Cardiac fibroblast (primary cell): ENCODE measurements around the gene ZBTB34.

Experiments
- DNase-seq, 2 donors: peaks; one replicate each; pipeline versions ENCODE4 v3.0.0 to v3.0.0-alpha.2; 2010; ENCODE audit warnings: low read depth in 2 of 2
- H3K4me3 ChIP-seq, 2 donors: replicated peaks in 1 of 2; 1 replicate in 1 of 2; 2 replicates in 1 of 2; pipeline ENCODE4 v1.5.1; 2011; ENCODE audit warnings: low read depth in 2 of 2, low read length in 2 of 2, mild to moderate bottlenecking in 2 of 2, moderate library complexity in 1 of 2
- TF ChIP-seq, protein P1 (sequence below): IDR thresholded peaks from one replicate; pipeline ENCODE4 v1.5.1; 2011; ENCODE audit warnings: low read depth, mild to moderate bottlenecking, low read length, inconsistent platforms

ZBTB34 gene

DNA sequence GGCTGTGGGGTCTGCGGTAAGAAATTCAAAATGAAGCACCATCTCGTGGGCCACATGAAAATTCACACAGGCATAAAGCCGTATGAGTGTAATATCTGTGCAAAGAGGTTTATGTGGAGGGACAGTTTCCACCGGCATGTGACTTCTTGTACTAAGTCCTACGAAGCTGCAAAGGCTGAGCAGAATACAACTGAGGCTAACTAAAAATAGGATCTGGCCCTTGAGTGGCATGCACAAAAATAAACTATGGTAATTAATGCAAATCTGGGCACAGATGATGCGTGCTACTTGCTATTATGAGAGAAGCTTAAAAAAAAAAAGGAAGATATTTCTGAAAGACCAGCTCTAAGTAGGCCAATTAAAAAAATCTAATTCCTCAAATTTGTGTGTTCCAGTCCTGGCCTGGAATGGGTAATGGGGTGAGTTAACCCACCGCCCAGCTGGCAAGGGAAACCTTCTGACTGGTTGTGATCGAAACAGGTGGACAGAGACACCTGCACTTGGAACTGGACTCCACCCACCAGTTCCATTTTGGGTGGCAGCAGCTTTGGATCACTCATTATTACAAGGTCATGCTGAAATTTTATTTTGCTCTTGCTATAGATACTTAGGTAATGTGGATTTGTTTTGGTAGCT, 26.6 kb upstream of the ZBTB34 start:
- no peak for DNase-seq
- H3K4me3 ChIP-seq, result no peak overlapping the region
- TF ChIP-seq, protein P1, sequence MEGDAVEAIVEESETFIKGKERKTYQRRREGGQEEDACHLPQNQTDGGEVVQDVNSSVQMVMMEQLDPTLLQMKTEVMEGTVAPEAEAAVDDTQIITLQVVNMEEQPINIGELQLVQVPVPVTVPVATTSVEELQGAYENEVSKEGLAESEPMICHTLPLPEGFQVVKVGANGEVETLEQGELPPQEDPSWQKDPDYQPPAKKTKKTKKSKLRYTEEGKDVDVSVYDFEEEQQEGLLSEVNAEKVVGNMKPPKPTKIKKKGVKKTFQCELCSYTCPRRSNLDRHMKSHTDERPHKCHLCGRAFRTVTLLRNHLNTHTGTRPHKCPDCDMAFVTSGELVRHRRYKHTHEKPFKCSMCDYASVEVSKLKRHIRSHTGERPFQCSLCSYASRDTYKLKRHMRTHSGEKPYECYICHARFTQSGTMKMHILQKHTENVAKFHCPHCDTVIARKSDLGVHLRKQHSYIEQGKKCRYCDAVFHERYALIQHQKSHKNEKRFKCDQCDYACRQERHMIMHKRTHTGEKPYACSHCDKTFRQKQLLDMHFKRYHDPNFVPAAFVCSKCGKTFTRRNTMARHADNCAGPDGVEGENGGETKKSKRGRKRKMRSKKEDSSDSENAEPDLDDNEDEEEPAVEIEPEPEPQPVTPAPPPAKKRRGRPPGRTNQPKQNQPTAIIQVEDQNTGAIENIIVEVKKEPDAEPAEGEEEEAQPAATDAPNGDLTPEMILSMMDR, result no peak

DNA sequence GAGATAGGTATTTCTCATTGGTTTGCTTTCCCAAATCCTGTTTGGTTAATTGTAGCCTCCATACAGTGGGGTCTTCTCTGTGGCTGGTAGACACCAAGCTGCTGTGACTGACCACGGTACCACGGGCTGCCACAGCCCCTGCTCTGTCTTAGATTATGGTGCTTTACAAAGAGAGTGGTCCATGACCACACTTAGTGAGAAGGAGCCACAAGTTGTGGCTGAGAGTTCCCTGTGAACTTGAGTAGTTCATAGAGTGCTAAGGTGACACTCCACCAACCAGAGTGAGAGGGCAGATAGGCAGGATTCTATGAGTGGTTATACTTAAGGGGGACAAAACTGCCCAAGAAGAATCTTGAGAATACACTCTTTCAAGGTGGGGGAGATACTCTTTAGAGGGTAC, 25.8 kb upstream of the ZBTB34 start:
- H3K4me3 ChIP-seq, result no peak overlapping the region
- DNase-seq, result no peak
- TF ChIP-seq, protein P1, result no peak

- DNase-seq, result peak in 1 of 2 donors; percentile 15
These were observed 24.2 kb upstream of the ZBTB34 start for GRCh38 chr9:126836216-126836615.

DNA sequence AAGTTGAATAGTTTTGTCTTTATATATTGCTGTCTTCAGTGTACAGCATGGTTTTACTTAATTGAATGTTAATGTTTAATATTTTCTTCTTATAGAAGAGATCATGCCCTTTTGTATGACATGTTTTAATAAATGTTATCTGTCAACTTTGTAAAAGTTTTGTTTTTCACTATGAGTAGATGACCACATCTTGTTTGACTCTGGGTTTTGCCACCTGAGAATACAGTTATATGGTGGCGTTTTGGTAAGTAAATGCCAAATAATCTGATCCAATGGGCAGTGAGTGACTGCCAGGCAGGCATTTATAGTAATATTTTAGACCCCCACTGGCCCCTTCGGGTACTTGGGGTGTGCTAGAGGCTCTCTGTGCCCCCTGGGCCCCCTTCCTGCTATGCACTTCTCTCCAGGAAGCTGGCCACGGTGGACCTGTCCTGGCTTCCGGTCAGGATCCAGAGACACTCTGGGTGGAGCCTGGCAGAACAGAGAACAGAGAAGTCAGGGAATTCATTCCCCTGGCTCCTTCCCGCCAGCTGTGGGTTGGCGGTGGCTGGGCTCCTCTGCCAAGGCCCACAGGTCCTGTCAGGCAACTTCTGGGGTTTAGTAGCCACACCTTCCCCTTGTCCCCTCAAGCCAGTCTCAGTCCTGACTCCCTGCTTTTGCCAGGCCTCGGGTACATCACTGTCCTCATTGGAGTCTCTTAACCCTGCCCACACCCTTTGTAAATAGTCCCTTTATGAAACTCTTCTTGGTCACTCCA, 22.2 kb upstream of the ZBTB34 start:
- no peak for DNase-seq
- no peak overlapping the region for H3K4me3 ChIP-seq
- TF ChIP-seq, protein P1, result no peak

More at GRCh38 chr9:126836216-126836615, 24.2 kb upstream of the ZBTB34 start:
- TF ChIP-seq, protein P1, result no peak
- H3K4me3 ChIP-seq, result no peak overlapping the region

DNA sequence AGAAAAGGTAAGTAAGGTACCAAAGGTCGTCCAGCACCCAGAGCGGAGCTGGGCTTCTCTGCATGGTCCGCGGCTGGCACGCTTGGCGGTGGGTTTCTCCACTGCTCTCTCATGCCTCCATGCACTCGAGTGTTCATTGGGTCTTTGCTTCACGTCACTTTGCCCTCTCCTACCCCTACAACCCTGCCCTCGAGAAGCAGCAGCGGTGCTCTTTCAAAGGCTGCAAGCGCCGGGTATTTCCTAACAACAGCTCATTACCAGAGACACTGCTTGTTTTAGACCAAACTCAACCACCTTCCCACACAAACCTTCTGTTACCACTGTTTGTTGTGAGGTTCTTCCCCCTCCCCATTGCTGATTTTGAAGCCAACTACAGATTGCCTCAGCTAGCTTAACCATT, 21.5 kb upstream of the ZBTB34 start:
- no peak for DNase-seq
- TF ChIP-seq, protein P1, result no peak
- H3K4me3 ChIP-seq, result no peak overlapping the region

DNA sequence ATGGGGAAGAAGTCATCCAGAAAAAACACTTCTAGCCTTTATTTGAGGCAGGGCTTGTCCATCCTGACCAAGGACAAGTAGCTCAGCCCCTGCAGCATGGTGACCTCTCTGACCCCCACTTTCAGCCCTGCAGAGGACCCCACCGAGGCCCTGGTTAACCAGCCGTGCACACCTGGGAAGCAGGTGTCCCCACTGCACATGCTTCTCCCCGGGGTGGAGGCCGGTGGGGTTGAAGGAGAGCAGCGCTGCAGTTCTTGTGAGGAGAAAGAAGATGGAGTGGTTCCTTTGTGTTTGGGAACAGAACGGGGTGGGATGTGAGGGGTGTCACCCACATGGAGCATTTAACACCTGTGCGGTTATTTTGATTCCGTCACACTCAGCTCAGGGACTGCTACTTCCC, 21.1 kb upstream of the ZBTB34 start:
- TF ChIP-seq, protein P1, result no peak
- no peak for DNase-seq
- H3K4me3 ChIP-seq, result no peak overlapping the region
